MV-4-11 (cell line): ENCODE results near the gene RASD2.
A peak's percentile ranks its signal among the peaks of the same experiment; 100 is the strongest.

Experiments
- DNase-seq: peaks from one replicate; lab custom pipeline; 2025; lab: John Stamatoyannopoulos, UW

Gene RASD2

DNA sequence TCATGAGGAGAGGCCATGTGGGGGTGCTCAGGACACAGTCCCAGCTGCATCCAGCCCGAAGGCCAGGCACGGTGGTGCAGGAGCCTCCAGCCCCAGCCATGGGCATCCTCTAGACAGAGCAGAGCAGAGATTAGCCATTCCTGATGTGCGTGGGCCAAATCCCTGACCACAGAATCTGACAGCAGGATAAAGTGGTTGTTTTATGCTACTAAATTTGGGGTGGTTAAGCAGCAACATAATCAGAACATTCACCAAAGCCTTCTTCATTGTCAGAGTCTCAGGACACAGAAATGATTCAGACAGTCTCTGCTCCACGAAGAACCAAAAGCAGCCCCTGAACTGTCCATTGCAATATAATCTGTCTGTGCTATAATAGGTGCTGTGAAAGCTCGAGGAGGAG is 19.7 kb downstream of the RASD2 start:
- DNase-seq = no peak

- DNase-seq = no peak
Observed at GRCh38 chr22:35560824-35561223, 20.2 kb downstream of the RASD2 start.

DNA sequence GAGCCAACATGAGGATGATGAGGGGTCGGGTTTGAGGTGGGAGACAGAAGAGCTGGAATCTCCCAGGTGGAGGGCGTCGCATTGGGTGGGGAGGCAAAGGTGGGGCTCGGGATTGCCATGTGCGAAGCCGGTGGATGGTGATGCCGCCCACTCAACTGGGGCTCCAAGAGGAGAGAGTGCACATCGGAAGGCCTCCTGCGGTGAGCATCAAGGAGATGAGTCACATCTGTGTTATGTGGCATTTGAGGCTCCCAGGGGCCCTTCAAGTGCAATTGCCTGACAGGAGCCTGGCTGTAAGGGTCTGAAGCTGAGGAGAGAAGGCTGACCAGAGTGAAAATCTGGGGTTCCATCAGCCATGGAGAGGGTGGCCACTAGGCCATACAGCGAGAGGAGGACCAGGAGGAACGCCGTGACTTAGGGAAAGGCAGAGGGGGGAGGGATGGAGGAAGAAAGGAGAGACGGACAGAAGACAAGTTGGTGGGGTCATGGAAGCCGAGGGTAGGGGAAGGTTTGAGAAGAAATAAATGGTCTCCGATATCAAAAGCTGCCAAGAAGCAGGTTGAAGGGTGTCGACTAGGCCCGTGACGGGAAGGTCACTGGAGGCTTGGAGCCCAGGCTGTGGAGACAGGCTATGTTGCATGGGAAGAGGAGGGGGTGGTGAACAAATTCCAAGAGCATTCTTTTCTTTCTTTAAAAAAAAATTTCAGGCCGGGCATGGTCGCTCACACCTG is 21.3 kb downstream of the RASD2 start:
- peak; percentile 55 for DNase-seq

DNA sequence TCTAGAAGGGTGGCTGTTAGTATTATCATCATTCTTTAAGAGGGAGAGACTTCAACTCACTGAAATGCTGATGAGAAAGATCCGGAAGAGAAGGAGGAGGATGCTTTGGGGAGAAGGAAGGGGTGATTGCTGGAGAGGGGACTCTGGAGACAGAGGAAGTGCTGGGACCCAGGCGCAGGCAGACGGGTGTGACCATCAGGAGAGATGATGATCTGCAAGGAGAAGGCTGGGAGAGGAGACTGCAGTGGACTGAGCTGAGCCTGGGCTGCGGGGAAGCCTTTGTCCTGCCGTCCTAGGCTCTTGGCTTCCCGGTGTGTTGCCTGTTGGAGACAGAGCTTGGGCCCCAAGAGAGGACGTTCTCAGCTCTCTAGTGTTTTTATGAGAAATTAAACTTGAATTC is 22.6 kb downstream of the RASD2 start:
- DNase-seq = peak; percentile 8

DNA sequence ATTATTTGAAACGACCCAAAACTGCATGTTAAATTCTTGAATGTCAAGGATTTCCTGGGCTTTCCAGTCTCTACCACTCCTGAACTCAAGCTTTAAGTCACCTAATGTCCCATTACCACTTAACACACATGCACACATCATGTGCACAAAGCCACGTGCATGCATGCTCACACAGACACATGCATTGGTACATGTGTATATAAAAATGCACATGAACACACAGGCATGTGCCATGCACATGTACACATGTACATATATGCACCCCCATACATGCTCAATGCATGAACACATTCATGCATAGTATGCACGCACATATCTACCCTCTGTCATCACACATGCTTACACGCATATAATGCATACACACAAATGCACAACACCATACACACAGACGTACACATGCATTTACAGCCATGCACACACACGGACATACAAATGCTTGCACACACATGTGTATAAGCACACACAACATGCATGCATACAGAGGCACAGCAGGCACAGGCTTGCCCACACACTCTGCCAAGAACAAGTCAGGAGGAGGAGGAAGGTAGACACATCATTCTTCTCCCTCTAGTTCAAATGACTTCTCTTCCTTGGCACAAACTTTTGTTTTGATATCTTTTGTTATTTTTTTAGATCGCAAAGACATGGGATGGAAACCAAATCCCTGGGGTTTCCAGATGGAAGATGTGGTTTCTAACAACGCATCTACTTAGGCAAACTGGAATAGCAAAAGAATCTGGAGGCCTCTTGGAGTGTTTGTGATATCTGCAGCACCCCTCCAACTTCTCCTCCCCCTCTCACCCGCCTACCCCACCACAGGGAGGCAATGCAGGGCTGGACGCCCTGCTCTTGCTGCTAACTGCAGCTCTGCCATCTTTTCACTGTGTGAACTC is 24.6 kb downstream of the RASD2 start:
- no peak for DNase-seq

DNA sequence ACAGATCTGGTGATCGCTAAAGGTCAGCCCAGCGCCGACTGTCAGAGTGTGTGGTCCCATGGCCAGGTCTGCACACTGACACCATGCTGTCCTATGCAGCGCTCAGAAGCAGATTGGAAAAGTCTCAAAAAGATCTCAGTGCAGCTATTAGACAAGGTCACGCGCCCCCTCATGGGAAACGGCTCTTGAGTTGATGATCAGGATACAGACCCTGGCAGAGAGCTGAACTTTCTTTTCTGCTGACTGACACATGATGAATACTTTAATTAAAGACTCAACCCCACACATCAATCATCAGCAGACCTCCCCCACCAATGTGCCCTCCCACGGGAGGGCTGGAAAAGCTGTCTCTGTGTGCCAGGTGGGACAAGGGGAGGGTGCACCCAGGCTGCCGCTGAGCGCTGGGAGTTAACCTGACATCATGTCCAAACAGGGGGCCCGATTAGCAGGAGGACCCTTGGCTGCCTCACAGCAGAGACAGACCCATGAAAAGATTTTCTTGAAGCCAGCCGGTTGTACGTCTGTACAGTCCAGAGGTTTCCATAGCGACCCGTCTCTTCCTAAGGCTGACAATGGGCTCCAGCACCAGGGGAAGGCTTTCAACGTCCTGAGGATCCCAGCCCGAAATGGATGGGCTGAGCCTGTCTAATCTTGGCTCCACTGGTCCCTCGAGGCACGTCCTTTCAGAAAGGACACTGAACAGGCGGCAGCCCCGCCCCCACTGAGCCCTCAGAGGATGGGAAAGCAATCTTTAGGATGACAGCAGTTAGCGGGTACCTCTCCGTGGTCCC is 26.9 kb downstream of the RASD2 start:
- DNase-seq = no peak

DNA sequence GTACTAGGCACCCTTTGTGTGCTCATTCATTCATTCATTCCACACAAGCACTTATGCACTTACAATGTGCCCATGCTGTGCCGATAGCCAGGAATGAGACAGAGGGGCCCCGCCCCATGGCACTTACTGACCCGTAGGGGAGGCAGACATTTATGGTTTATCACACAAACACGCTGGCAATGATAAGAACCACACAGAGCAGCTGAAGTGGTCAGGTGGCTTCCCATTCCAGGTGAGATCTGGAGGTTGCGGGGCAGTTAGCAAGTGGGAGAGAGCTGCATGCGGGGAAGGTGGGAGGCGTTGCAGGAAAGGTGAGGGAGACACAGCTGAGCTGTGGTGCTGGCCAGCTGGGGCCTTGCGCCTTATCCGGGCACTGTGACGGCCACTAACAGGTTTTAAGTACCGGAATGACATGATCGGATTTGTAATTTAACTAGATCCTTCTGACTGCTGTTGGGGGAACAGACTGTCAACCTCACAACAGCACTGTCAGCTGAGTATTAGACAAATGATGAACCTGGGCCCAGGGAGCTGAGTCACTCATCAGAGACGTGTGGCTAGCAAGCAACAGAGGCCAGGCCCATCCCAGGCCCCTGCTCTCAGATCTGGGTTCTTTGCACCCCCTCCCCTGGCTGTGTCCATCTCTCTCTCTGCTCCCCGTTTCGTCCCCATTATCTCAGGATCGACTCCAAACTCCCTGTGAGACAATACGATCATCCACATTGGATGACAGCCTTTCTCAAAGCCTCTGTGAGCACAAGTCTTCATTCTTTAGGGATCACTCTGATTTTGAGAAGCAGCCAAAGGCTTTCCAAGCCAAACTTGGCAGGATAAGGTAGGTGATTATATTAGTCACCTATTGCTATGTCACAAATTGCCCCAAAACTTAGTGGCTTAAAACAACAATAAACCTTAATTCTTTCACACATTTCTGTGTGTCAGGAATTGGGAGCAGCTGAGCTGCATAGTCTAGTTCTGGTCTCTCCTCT is 28.4 kb downstream of the RASD2 start:
- DNase-seq = no peak

DNA sequence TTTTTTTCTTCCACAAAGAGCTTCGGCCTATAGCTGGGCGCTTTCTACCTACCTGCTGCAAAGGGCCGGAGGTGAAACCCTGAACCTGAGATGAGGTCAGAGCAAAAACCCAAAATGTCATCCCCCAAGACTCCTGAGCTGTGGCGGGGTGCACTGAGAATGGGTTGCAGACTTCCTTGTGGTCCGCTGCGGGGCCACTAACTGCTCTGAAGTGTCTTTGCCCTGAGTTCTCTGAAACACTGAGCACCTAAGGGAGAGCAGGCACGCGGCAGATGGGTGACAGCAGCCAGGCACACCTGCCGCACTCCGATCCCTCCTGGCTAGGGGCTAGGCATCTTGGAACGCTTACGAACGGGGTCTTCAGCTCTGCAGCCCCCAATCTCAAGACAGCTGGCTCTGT is 29.3 kb downstream of the RASD2 start:
- DNase-seq = no peak

- no peak for DNase-seq
Observed at GRCh38 chr22:35570686-35571194, 30.1 kb downstream of the RASD2 start.

DNA sequence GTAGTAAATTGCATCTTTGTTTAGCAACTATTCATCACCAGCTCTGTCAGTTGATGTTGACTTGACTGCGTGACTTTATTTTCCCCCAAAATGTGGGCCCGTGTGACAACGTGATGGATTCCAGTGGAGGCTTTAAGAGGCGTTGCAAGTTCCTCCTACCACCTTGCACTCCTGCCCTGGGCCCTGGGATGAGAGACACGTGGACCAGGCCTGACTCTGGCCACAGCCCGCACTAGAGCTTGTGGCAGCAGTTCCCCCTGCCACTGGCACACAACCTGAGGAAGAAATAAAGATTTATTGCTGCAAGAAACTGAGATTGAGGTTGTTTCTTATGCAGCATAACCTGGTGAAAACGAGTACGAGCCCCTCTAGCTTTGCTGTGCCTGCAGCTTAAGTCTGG is 31.9 kb downstream of the RASD2 start:
- DNase-seq = no peak

GRCh38 chr22:35575116-35575748 is 34.6 kb downstream of the RASD2 start:
- DNase-seq = no peak

DNA sequence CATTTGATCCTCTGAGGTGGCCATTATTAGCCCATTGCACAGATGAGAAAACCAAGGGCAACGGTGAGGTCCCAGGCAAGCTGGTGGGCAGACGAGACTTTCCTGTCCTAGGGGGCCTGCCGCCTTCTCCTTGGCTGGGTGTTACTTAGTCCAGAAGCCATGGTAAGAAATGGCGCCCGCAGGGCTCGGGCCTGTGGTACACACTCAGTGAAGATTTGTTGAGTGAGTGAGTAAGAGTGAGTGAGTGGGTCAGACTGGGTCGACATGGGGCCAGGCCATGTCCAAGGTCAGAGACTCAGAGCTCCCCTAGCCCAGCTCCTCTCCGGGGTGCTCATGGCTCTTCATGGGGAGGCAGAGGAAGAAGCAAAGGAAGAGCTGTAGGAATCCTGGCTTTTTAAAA is 36.0 kb downstream of the RASD2 start:
- DNase-seq = no peak

GRCh38 chr22:35577799-35578659 is 37.4 kb downstream of the RASD2 start:
- no peak for DNase-seq

- DNase-seq = no peak
Observed at GRCh38 chr22:35578836-35579575, 38.4 kb downstream of the RASD2 start.

- no peak for DNase-seq
Observed at GRCh38 chr22:35580351-35581022, 39.9 kb downstream of the RASD2 start.

- no peak for DNase-seq
Observed at GRCh38 chr22:35581023-35581413, 40.4 kb downstream of the RASD2 start.

DNA sequence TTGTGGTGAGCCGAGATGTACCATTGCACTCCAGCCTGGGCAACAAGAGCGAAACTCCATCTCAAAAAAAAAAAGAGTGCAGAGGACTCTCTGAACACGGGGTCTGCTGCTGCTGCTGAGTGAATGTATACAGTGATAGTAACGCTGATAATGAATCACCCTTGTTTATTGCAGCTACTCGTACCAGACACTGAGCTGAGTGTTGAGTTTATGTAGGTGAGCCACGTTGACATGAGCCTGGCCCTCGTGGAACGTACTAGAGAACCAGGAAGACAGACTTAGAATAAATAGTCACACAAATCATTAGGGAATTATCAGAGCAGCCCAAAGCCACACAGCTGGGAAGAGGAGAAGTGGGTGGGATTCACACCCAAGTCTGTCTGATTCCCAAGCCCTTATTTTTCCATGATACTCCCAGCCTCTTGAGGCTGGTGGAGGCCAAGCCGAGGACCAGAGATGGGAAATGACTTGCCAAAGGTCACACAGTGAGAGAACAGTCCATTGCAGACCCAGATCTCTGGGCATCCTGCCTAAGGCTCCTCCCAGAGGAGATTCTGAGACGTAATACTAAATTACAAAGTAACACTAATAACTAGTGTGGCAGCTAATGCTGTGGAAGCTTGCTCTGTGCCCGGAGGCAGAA is 41.7 kb downstream of the RASD2 start:
- DNase-seq = no peak
